T1000 (cell line): Measurements from ENCODE around the gene ADGRG6.
"Not testable (repeated sequence)": the region's sequence is repeated elsewhere in the genome, so short reads cannot be mapped to it uniquely, and the experiment has no call there.

ENCODE experiments used
- DNase-seq: peaks from one replicate; lab custom pipeline; 2025; ENCODE audit warnings: mixed read lengths; lab: John Stamatoyannopoulos, UW

The ADGRG6 gene

DNA sequence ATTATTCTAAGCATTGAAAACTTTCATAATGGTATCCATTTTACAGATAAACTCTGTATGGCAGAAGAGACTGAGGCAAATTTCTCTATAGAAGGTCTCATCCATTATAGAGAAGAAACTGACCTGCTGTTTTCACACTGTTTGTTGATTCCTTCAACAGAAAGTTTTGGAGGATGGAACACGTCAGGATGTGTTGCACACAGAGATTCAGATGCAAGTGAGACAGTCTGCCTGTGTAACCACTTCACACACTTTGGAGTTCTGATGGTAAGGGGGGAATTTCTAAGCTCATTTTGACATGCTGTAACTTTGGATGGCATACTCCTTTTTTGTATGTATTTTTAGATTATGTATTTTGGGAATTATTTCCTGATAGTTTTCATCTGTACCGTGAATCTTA lies 109.3 kb downstream of the ADGRG6 start:
- DNase-seq: no peak

GRCh38 chr6:142412241-142412640 lies 110.4 kb downstream of the ADGRG6 start:
- DNase-seq: no peak

DNA sequence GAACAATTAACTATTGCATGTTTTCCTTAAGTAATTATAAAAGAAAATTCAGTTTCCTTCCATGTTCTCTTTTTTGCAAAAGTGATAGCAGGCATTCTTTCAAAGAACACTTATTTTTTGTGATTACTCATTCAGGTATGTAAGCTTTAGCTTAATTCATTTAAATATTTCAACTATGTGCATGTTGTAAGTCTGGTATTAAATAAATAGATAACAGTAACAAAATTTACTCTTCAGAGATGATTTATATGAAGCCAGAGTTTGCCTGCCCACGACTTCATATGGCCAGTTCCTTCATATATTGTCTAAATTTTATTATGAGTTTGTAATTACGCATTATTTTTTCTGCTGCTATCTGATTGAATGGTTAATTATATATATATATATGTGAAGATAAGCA lies 110.9 kb downstream of the ADGRG6 start:
- no peak for DNase-seq

GRCh38 chr6:142413111-142413510 lies 111.3 kb downstream of the ADGRG6 start:
- no peak for DNase-seq

- DNase-seq: no peak
Observed at GRCh38 chr6:142414462-142415250, 112.8 kb downstream of the ADGRG6 start.

DNA sequence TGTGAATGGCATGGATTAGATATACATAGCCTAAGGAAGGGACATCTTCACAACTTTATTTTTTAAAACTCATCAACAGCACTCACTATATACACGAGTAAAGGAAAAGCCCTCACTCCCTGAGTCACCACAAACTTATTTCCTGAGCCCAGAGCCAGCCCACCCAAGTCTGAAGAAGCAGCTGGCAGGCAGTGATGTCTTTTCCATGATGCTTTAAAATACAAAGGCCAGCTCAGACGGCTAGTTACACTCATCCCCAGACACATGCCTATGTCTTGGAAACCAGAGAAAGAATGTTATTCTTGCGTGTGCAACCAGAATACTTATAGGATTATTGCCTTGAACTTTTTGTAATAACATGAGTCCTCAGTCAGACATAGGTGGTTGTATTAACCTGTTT lies 114.4 kb downstream of the ADGRG6 start:
- DNase-seq: peak; percentile 16

- DNase-seq: no peak
Observed at GRCh38 chr6:142416686-142417085, 114.9 kb downstream of the ADGRG6 start.

DNA sequence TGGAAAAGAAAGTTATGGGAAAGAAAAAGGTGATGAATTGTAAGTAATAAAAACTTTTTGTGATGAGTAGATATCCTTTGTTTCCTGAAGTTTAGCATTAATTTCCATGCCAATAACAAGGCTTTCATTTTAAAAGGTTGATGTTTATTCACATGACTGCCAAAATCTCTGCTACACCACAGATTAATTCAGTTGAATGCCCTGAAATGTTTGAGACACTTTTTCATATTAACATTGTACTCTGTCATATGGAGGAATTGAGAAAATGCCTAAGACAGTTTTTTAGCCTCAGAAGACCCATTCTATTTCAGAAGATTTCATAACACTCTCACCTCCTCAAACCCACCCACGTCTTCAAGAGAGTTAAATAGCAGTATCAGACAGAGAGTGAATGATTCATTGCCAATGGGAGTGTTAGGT lies 115.5 kb downstream of the ADGRG6 start:
- DNase-seq: no peak

GRCh38 chr6:142419071-142419470 lies 117.3 kb downstream of the ADGRG6 start:
- DNase-seq: no peak

DNA sequence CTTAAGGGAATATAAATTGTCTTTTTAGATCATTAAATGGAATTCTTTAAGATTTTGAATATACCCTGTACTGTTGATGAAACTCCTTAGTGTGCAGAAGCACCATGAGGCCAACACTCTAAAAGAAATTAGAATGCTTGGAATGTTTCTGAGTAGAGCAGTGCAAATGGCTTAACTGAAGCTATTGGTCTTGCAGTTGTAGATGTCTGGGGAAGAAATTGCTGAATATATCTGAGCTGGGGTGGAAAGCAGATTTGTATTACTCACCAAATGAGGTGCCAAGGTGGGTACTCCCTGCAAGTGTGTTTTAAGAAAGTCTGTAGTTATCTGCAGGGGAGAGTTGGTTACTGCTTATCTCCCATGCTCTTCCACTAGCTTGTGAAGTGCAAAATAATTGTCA lies 119.0 kb downstream of the ADGRG6 start:
- DNase-seq: no peak

GRCh38 chr6:142421285-142422117 lies 119.7 kb downstream of the ADGRG6 start:
- DNase-seq: no peak

- not testable (repeated sequence) for DNase-seq
Observed at GRCh38 chr6:142426444-142427132, 124.8 kb downstream of the ADGRG6 start.

DNA sequence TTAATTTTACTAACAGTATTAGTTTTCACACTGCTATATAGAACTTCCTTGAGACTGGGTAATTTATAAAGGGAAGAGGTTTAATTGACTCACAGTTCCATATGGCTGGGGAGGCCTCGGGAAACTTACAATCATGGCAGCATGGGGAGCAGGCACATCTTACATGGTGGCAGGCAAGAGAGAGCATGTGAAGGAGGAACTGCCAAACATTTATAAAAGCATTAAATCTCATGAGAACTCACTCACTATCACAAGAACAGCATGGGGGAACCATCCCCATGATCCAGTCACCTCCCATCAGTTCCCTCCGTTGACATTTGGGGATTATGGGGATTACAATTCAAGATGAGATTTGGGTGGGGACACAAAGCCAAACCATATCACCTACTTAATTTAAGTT lies 126.7 kb downstream of the ADGRG6 start:
- DNase-seq: not testable (repeated sequence)

GRCh38 chr6:142429195-142429594 lies 127.4 kb downstream of the ADGRG6 start:
- DNase-seq: no peak

- DNase-seq: no peak
Observed at GRCh38 chr6:142433419-142433818, 131.6 kb downstream of the ADGRG6 start.

GRCh38 chr6:142438898-142439297 lies 137.1 kb downstream of the ADGRG6 start:
- DNase-seq: no peak

GRCh38 chr6:142440600-142441293 lies 138.9 kb downstream of the ADGRG6 start:
- no peak for DNase-seq

DNA sequence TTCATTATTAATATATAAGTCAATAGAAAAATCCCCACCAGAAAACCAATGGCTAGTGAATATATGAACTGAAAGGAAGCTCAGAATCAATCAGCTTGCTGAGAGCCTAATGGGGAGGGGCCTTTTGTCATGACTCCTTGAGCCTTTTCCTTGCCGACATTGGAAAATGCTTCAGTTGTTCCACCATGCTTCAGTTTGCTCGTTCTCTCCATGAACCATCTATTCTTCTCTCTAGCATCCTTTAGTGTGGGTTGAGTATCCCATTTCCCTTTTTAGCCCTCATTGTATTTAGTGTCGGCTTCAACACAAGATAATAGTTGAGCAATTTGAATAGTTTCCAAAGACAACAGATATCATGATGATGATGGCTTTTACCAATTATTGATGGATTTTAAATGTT lies 139.9 kb downstream of the ADGRG6 start:
- DNase-seq: no peak

DNA sequence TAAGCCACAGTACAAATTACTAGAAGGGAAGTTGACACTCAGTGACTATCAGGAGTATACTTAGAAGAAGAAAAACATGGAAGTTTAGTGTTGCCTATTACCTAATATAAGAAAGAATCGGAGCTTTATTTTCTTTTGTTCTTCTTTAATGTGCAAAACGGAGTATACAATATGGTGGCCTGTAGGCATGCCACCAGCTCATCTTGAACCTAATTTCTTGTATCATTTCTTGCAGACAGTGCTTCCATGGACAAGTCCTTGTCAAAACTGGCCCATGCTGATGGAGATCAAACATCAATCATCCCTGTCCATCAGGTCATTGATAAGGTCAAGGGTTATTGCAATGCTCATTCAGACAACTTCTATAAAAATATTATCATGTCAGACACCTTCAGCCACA lies 141.3 kb downstream of the ADGRG6 start:
- no peak for DNase-seq

DNA sequence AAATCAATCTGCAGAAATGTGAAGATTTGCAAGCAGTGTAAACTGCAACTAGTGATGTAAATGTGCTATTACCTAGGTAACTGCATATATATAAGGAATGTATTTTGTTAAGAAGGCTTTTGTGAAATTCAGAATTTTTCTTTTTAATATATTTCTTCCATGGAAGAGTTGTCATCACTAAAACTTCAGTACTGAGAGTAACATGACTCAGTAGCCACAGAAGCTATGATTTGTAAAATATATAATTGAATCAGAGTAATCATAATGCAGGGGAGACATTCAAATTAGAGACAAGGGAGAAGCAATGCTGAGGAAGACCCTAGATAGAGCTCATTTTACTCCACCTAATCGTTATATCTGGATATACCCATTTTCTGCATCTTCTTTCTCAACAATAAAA lies 141.7 kb downstream of the ADGRG6 start:
- DNase-seq: no peak

- no peak for DNase-seq
Observed at GRCh38 chr6:142444376-142444775, 142.6 kb downstream of the ADGRG6 start.

DNA sequence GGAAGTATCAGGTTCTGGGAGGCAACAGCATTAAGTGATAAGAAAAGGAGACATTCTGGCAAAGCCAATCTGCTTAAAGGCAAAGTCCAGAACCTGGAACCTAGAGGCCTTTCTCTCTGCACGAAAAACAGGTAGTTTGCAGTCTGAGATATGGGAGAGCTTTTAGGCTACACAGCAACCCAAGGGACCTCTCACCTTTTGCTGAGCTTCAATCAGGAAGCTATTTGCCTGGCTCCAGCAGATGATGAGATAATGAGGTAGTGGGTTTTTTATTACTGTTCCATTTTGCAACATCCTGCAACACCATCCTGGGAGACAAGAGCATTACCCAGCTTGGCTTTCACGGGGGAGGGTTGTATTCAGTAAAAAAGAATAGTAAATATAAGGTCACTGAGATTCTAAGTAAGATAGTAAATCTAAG lies 143.1 kb downstream of the ADGRG6 start:
- no peak for DNase-seq
